ENCODE results near the gene MYOM3. TPM values are rescaled to one million over a fixed set of nuclear protein-coding genes. Genes with fewer than 3 reads are reported as not detected.

MYOM3 gene
- 1 to 10 TPM; 4.1 to 4.2 TPM for total RNA-seq
- long read RNA-seq, partial matches to known transcripts, result 3 of 3 reads
- long read RNA-seq, other reads (novel, unspliced or antisense), result 0 of 3 reads

DNA sequence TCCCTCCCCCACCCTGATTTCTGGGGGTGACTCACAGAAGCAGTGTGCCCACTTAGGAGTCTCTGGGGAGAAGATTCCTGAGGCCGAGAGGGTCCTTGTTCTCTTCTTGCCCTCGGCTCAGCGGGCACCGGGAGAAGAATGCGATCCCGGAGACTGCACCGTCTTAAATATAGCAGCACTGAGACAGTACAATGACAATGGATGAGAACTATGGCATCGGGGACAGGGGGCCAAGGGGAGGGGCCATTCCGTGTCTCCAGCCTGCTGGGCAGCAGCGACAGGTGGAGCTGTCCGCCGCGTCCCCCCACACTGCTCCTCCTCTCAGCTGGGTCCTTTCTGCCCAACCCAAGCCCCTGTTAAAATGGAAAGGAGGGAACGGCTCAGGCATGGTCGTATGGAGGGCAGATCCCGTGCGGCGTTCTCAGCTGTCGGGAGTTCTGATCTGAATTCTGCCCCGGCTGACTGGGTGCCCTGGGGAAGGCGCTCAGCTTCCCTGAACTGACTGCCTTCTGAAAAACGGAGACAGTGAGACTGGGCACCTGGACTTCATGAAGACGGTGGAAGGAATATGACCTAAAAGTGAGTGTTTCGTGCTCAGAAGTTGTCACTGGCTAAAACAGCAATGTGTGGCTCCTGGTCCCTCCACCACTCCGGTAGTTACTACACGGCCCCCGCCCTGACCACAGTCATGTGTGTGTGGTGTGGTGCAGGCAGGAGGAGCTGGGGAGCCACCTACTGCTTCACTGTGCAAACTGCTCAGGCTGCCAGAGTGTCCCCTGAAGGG lies at the start of gene MYOM3:
TSS of gene MYOM3 (minus strand) at position 140 of the 784 bp plus-strand sequence. CDS start 3,499 bp downstream, outside the sequence.
- intact Hi-C loops (cut with DNase I, micrococcal nuclease), result no loop called here

DNA sequence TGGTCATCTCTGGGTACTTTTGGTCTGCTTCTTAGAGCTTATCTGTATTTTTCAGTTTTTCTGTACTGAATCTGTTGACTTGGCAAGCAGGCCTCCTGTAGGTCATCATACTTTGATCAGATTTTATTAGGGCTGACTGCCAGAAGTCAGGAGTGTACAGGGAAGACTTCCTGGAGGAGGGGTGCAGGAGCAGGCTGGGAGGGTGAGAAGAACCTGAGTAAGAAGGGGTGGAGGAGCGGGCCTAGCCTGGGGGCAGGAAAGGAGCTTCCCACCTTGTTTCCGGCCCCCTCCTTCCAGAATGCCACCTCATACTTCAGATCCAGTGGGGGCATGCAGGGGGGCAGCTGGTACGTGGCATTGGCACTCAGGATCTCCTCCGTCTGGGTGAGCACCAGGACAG lies 49.3 kb upstream of the MYOM3 start:
- intact Hi-C loops (cut with DNase I, micrococcal nuclease), result no loop called here
- DNase-seq, result peak; percentile 33 to 74
- ATAC-seq, result peak; percentile 96

More for the DNA sequence above, at the start of gene MYOM3:
- ATAC-seq (peak; percentile 78), DNase-seq (peak; percentile 79 to 81)

DNA sequence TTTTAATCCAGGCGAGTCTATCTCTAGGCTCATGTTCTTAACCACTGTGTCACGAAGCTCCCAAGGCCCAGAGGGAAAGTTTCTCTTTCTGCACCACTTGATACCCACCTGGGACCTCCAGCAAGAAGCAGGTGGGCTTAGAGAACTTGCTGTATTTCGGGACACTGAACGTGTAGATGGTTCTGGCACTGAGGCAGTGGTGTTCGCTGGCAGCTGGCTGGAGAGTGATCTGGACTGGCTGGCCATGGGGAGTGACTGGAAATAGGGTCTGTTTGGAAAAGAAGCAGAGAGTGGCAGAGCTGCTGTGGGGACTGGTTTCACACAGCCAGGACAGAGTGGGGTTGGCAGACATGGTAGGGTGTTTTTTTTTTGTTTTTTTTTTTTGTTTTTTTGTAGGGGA lies 47.4 kb upstream of the MYOM3 start:
- DNase-seq (no peak), ATAC-seq (no peak)
- intact Hi-C loops (cut with DNase I, micrococcal nuclease), result no loop called here

DNA sequence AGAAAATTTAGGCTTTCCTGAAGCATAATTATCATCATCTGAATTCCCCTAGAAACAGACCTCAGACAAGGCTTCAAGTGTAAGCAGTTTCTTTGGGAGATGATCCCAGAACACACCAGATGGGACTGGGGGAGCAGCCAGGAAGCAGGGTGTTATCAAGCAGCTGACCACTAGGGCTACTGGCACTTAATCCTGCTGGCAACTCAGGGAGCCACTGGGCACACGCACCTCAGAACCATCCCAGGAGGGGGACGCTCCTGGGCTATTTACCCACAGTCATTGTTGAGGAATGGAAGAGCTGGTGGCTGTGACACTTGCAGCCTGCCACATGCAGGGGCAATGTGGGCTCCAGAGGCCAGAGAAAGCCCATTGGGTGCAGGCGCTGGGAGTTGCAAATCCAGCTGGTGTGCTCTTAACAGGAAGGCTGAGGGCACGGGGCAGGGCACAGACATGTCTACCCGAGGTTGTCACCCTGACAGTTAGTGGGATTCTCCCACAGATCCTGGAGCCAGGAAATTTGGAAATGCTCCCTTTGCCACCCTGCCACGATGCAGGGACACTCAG lies 46.1 kb upstream of the MYOM3 start:
- intact Hi-C loops (cut with DNase I, micrococcal nuclease), result no loop called here
- ATAC-seq, result no peak

DNA sequence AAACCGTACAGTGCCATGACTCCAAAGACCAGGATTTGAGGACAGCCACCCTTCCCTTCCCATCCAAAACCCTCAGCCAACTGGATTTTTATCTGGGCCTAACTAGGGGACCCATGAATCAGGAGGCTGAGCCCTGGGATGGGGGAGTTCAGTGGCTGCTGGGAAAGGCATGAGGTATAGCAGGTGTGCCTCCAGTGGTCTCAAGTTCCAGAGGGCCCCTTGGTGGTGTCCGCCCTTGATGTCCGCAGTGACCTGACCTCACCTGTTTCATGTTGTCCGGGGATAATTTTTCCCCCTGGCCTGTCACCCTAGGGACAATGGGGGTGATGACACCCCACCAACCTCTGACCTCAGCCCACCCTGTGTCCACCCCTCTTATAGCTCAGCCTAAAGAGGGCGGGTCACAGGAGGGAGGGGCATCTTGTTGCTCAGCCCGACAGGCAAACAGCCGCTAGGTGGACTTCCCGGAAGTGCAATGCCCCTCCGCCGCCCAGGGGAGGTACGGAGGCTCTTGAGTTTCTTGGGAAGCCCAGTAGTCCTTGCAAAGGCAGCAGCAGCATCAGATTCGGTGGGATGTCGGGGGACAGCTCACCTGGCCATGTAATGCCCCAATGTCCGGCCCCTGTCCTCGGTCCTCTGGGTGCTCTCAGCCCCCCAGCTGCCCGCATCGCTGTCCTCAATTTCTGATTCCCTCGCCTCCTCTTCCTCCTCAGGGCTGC lies 44.8 kb upstream of the MYOM3 start:
- DNase-seq (no peak), ATAC-seq (no peak)
- intact Hi-C loops (cut with DNase I, micrococcal nuclease), result no loop called here

More for the DNA sequence above, 46.1 kb upstream of the MYOM3 start:
- no peak for DNase-seq

DNA sequence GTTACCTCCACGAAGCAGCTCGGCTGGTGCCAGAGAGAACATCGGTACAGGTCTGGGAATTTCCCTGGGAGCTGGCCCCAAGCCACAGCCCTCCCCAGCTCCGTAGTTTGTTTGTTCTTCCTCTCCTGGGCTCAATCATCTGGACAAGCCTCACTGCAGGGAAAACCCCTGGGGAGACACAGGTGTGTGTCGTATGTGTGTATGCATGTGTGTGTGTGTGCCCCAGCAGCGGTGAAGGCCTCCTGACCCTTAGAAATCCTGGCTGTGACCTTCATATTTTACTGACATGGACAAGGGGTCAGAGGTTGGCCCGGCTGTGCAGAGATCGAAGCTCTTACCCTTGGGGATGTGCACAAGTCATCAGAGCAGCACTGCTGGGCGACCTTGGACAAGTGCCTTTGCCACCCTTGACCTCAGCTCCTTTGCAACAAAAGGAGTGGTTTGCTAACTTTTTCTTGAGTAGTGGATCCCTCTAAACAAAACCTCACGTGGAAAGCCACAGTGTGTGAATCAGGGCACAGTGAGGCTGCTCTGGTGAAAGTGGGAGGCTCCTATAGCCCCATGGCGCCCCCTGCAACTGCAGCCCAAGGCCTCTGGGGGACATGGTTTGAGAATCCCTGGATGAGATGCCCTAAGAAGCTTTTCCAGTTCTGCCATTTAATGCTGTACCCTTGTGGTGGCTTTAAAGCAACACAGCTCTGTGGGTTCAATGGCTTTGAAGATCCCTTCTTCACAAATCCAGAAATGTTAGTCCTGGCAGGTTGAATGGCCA lies 43.3 kb upstream of the MYOM3 start:
- intact Hi-C loops (cut with DNase I, micrococcal nuclease), result no loop called here
- DNase-seq (peak; percentile 51 to 57), ATAC-seq (peak; percentile 40)

DNA sequence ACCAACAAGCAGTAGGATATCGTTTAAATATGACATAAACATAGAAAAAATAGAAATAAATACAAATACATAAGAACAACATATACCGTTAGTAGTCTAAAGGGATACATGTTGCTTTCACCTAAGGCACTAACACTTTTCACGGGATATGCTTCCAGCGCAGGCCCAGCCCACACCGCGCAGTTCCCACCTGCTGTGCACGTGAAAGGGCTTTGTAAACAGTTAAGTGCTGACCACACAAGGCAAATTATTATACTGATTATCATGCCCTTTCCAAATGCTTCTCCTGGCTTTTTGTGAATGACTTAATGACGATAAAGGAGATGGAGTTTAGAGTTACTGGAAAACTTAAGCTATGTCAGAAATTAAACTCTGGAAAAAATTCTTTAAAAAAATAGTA lies 42.3 kb upstream of the MYOM3 start:
- no peak for ATAC-seq
- intact Hi-C loops (cut with DNase I, micrococcal nuclease), result no loop called here
- no peak for DNase-seq

DNA sequence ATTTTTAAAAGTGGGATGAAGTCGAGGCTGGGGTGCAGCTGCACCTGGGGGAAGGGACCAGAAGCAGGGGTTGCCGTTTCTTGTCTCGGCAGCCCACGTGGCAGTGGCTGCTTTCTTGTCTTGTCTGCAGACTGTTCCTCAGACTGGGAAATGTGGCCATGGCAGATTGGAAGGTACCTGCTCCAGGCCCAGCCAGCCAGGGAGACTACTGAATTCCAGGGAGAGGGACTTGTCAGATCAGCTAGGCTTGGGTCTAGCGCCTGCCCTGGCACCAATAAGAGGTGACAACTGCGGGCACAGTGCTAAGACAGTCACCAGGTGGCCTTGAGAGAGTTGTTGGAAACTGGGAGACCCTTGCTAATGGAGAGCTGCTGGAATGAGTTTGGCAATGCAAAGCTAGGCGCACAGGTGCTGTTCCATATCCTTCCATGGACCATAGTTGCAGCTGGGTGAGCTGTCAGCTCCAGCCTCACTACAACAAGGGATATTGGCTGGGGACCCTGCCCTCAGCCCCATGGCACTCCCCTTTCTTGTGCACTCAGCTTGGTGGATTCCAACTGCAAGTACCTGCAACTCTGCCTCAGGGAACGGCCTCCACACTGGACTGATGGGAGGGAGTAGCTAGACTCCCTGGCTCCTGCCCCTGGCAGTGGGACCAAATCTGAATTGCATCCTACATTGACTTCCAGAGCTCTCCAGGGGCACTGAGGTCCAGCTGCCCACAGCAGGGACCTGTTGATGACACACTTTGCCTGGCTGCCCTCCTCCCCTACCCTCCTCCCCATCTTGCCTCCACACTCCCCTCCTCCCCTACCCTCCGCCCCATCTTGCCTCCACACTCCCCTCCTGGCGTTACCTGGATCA lies 40.9 kb upstream of the MYOM3 start:
- intact Hi-C loops (cut with DNase I, micrococcal nuclease), result no loop called here
- ATAC-seq, result no peak
- DNase-seq, result no peak

DNA sequence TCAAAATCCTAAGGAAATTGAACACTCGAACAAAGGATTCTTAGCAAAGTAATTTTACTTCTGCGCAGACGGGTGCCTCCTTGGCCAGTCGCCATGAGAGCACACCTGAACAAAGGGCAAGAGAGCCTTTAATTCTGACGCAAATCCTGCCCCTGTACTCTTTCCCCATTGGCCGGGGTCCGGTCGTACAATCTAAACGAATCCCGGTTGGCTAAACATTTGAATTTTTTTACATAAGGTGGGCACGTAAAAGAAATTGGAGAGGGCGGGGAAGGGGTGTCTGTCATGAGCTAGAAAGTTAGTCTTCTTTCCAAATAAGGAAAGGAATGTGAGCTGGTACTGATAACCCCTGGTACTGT lies 39.2 kb upstream of the MYOM3 start:
- ATAC-seq (peak; percentile 67), DNase-seq (peak; percentile 82 to 87)
- intact Hi-C loops (cut with DNase I, micrococcal nuclease), result no loop called here

DNA sequence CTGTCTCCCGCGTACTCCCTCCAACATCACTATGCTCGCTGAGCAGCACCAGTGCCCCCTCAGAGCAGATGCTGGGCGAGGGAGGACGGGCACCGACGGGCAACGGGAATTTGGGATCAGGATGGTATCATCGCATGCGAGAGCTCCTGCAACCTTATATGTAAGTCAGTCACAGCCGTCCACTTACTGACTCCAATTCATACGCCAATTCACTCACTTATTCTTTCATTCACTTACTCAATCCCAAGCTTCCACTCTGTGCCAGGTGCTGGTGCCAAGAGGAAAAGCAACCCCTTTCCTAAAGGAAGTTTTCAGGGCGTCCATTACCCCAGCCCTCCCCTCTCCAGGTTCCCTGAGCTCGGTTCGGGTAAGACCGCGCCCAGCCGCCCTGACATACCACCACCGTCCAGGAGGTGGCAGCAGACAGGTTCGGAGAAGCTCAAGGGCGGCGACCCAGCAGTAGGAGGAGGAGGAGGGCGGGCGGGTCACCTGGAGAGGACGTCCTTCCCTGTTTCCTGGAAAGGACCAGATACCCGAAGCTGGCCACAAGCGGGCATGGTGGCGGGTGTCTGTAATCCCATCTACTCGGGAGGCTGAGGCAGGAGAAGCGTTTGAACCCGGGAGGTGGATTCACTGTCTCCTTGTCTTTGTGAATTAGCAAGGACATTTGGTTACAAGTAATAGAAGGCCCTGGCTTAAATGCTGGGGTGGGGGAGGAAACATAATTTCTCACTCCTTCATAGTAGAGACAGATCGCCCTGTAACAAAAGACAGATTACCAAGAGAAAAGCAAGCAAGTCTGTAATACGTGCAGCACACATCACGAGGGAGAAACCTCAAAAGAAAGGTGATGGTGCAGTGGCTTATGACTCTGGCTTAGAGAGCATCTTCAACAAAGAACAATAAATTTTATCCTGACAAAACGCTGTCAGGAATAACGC lies 38.6 kb upstream of the MYOM3 start:
- peak; percentile 95 to 97 for DNase-seq
- intact Hi-C loops (cut with DNase I, micrococcal nuclease), result no loop called here

DNA sequence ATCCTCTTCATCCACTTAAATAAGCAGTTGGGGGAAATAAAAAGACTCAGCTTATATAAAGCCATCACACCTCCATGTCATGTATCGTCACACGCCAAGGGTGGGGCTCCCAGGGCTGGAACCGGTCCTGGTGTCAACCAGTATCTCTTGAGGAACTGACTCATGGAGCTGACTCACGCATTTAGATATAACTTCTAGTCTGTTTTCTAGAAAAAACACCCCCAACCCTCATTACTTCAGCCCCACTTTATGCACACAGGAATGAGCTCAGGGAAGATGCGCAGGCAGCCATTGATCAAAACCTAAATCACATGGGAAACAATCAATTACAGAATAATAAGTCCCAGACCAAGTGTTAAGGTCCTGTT lies 37.9 kb upstream of the MYOM3 start:
- peak; percentile 62 to 84 for DNase-seq
- ATAC-seq, result peak; percentile 74
- intact Hi-C loops (cut with DNase I, micrococcal nuclease), result no loop called here

More for the DNA sequence above, 38.6 kb upstream of the MYOM3 start:
- peak; percentile 87 for ATAC-seq

DNA sequence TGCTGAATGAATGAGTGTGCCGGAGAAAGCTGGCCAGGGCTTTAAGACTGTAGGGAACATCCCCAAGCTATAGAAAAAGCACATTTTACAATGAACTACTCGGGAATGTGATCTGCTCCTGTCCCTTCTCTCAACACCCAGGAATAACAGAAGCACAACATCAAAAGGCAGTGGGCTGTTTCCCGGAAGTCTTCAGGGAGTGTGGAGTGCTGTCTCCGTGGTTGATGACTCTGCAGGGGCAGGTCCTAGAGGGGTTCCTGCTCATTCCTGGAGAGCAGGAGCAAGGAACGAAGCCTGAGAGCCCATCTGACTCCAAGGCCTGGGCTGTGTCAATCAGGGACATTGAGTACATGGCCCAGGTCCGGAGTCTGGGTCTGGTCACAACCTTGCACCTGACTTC lies 35.9 kb upstream of the MYOM3 start:
- intact Hi-C loops (cut with DNase I, micrococcal nuclease), result no loop called here
- no peak for DNase-seq
- no peak for ATAC-seq

DNA sequence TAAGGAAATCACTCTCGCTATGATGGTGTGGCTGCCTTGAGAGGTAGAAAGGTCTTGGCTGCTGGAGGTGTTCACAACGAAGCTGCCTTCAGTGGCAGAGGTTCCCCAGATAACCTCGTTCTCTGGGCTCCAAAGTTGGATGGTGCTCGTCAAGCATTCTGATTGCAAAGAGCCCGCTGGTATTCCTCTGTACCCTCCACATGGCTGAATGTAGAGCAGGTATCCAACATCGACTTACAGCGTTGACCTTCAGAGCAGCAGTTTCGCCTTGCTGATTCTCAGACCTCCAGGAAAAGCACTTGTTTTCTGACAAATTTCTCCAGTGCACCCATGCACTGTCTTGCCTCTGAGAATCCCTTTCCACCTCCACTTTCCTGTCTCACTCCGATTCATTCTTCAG lies 35.3 kb upstream of the MYOM3 start:
- intact Hi-C loops (cut with DNase I, micrococcal nuclease), result no loop called here
- ATAC-seq, result no peak
- no peak for DNase-seq

DNA sequence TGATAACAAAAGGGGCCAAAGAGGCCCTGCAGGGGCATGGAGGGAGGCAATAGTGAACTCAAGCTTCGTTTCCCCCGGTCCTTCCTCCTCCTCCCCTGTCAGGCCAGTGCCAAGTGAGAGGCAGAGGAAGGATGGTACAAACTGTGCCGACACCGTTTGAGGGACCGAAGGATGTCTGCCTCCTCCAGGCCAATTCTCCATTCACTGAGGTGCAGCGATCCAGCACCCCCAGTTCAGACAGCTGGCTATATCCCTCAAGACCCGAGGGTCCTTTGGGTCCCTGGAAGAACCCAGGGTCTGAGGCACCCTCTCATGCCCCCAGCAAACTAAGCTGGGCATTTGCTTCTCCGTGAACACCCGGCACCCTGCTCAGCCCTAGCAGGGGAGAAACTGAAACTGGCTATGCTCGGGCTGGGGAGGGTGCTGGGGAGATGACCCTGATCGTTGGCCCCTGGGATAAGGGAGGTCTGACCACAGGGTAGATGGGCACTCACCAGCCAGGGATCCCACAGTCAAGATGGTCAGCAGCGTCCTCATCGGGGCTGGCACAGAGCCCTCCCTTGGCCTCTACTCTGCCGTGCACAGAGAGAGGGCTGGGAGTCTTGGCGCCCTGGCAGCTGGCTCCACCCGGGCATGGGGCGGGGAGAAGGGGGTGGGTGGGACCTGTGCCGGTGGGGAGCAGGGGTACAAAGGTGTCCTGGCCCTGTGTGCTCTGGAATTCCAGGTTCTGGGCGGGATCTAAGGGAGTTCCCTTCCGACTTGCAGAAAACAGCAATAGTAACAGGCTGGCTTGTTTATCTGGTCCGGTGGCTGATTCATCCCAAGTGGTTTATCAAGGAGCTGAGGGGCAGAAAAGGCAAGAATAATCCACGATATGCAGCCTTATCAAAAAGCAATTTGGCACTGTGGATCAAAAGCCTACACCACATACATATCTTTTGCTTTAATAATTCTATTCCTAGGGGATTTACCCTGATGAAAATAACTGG lies 30.9 kb upstream of the MYOM3 start, which contains the start of gene IL22RA1:
TSS of gene IL22RA1 (minus strand) at position 595 of the 989 bp plus-strand sequence. CDS start at position 537, 58 bp downstream.
- peak; percentile 80 to 89 for DNase-seq
- intact Hi-C loops (cut with DNase I, micrococcal nuclease), result no loop called here
- ATAC-seq, result peak; percentile 93

DNA sequence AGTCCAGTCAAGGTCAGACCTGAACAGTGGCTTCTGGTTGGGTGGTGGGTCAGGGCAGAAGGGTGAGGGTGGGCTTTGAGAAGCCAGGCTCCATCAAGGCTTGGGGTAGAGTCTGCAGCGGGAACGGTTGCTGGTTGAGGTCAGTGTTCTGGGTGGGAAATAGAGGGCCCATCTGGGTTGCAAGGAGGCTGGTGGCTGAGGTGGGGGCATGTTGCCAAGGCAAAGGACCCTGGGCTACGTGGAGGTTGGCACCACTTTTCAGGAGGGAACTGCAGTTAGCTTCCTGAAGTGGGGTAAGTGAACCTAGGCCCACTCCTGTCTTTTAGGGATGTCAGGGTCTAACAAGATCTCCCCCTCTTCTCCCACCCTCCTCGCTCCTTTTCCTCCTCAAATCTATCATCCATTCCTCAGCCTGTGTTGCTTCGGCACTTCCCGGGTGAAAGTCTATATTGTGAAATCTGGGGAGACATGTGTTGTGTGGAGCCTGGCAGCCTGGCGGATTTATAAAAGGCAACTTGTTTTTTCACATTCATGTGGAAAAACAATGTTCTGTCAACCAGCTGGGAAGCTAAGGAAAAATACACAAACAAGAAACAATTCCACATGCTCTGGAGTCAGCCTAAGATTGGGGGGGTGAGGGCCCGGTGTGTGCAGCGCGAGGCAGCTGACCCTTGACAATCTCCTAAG lies 29.5 kb upstream of the MYOM3 start:
- intact Hi-C loops (cut with DNase I, micrococcal nuclease), result no loop called here
- DNase-seq, result no peak
- no peak for ATAC-seq

Measured in left colon (tissue), 2 donors.